ENCODE measurements around the gene MEIOB.

DNA sequence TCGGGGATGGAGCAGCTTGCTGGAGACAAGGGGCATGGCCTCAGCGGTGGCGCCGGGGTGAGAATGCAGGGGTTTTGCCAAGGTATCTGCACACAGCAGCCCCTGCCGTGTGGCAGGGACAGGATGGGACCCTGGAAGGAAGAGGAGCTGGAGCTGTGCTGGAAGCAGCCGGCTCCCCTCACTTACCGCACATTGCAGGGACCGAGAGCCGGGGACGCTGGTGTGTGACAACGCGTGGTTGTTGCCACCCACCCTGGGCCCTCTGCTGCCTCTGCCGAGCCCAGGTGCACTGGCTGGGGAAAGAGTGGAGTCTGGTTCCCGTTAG lies 86.2 kb downstream of the MEIOB start:
- no peak for TF ChIP-seq POLR2AphosphoS5 (IDR thresholded peaks at IDR 0.05; ENCODE audit: low read depth, low read length)
- TF ChIP-seq POLR2A (IDR thresholded peaks at IDR 0.05; ENCODE audit: low read depth, low read length): no peak
- no peak for TF ChIP-seq TAF1 (IDR thresholded peaks at IDR 0.05; ENCODE audit: low read depth, low read length)
- TF ChIP-seq POU2F2 (IDR thresholded peaks at IDR 0.05; ENCODE audit: low read depth, low read length): no peak
- no peak for TF ChIP-seq PAX5 (IDR thresholded peaks at IDR 0.05; ENCODE audit: insufficient read depth, low read length, severe bottlenecking)
